Suprapubic skin (tissue), 4 donors: ENCODE measurements around the gene UTF1. TPM values are rescaled to one million over a fixed set of nuclear protein-coding genes. Genes with fewer than 3 reads are reported as not detected.
"Not testable (repeated sequence)": the region's sequence is repeated elsewhere in the genome, so short reads cannot be mapped to it uniquely, and the experiment has no call there.

Source experiments
- DNase-seq, 2 donors: peaks; one replicate each; pipeline ENCODE4 v3.0.0-alpha.2; 2019; ENCODE audit warnings: low spot score in 2 of 2
- H3K27ac ChIP-seq: fragments of 200-600 bp; sonication (generic); one replicate; pipeline ENCODE4 v1.5.1; 2019
- H3K27me3 ChIP-seq: fragments of 200-600 bp; sonication (generic); one replicate; pipeline ENCODE4 v1.5.1; 2019
- H3K36me3 ChIP-seq: fragments of 200-600 bp; sonication (generic); one replicate; pipeline ENCODE4 v1.5.1; 2019
- H3K4me1 ChIP-seq: fragments of 200-600 bp; sonication (generic); one replicate; pipeline ENCODE4 v1.5.1; 2019
- H3K4me3 ChIP-seq: fragments of 200-600 bp; sonication (generic); one replicate; pipeline ENCODE4 v1.5.1; 2019; ENCODE audit warnings: mild to moderate bottlenecking
- H3K9me3 ChIP-seq: fragments of 200-600 bp; sonication (generic); one replicate; pipeline ENCODE4 v1.5.1; 2019
- EP300 ChIP-seq: sonication (generic); formaldehyde crosslinking; IDR thresholded peaks from one replicate; pipeline ENCODE4 v1.6.1; 2017; ENCODE audit warnings: antibody characterized with exemption
- POLR2A ChIP-seq, 2 donors: fragments of 450-650 bp; IDR thresholded peaks; one replicate each; pipeline ENCODE4 v1.6.1; 2017; ENCODE audit warnings: antibody characterized with exemption in 2 of 2, mild to moderate bottlenecking in 2 of 2, moderate library complexity in 2 of 2
- POLR2AphosphoS5 ChIP-seq, 3 donors: sonication (generic); formaldehyde crosslinking; IDR thresholded peaks; one replicate each; pipeline ENCODE4 v1.6.1; 2017; ENCODE audit warnings: antibody characterized with exemption in 3 of 3
- WGBS: methylation state at CpG from one replicate; pipeline ENCODE4 v1.1.5; 2018; 5-methylcytosine and 5-hydroxymethylcytosine counted together
- total RNA-seq, 4 donors: library from RNA; depleted of rRNA; stranded (reverse); fragments of >200 nt; gene quantifications; one replicate each; pipeline ENCODE4 v1.1.0, GENCODE V29; 2016
- TF ChIP-seq, protein P1 (sequence below), 2 donors: fragments of 200-600 bp in 1 of 2; fragments of 450-650 bp in 1 of 2; sonication (generic) in 1 of 2; IDR thresholded peaks; one replicate each; pipeline ENCODE4 v1.5.1; 2016 to 2019; ENCODE audit warnings: antibody characterized with exemption in 2 of 2, mild to moderate bottlenecking in 1 of 2, moderate library complexity in 1 of 2

Gene UTF1
- total RNA-seq, 4 donors from 2014 or later = not detected

DNA sequence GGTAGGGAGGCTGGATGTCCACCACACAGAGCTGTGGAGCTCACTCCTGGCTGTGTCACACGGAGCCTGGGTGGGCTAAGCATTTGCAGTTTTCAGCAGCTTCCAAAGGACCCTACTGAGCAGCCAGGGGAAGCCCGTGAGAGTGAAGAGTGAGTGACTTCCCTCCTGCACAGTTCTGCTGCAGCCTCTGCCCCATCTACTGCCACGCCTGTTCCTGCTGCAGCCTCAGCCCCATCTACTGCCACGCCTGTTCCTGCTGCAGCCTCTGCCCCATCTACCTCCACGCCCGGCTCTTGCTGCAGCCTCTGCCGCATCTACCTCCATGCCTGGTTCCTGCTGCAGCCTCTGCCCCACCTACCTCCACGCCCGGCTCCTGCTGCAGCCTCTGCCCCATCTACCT, 34.4 kb downstream of the UTF1 start:
- WGBS = 48% methylated on average over 9 of the region's 9 CpGs
- H3K27ac ChIP-seq = no peak overlapping the region
- H3K4me3 ChIP-seq = no peak overlapping the region
- H3K27me3 ChIP-seq = no peaks in the 10 kb centered on the region
- DNase-seq = no peak
- no peaks in the 10 kb centered on the region for H3K9me3 ChIP-seq
- no peaks in the 10 kb centered on the region for H3K36me3 ChIP-seq
- peaks cover 40% of the 10 kb centered on the region for H3K4me1 ChIP-seq
- TF ChIP-seq POLR2A (IDR thresholded peaks at IDR 0.05) (no peak), EP300 (no peak), POLR2AphosphoS5 (IDR thresholded peaks at IDR 0.05) (no peak)
- TF ChIP-seq, protein P1, sequence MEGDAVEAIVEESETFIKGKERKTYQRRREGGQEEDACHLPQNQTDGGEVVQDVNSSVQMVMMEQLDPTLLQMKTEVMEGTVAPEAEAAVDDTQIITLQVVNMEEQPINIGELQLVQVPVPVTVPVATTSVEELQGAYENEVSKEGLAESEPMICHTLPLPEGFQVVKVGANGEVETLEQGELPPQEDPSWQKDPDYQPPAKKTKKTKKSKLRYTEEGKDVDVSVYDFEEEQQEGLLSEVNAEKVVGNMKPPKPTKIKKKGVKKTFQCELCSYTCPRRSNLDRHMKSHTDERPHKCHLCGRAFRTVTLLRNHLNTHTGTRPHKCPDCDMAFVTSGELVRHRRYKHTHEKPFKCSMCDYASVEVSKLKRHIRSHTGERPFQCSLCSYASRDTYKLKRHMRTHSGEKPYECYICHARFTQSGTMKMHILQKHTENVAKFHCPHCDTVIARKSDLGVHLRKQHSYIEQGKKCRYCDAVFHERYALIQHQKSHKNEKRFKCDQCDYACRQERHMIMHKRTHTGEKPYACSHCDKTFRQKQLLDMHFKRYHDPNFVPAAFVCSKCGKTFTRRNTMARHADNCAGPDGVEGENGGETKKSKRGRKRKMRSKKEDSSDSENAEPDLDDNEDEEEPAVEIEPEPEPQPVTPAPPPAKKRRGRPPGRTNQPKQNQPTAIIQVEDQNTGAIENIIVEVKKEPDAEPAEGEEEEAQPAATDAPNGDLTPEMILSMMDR (IDR thresholded peaks at IDR 0.05) = no peak

DNA sequence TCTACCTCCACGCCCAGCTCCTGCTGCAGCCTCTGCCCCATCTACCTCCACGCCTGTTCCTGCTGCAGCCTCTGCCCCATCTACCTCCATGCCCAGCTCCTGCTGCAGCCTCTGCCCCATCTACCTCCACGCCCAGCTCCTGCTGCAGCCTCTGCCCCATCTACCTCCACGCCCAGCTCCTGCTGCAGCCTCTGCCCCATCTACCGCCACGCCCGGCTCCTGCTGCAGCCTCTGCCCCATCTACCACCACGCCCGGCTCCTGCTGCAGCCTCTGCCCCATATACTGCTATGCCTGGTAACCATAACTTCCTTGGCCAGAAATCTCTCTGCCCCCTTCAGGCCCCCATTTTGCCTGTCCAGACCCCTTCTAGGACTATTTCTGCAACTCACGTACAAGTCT, 35.0 kb downstream of the UTF1 start:
- H3K36me3 ChIP-seq, H3K4me3 ChIP-seq, H3K27ac ChIP-seq, DNase-seq, H3K9me3 ChIP-seq, H3K27me3 ChIP-seq: not testable (repeated sequence)
- H3K4me1 ChIP-seq = peaks cover 34% of the 10 kb centered on the region
- WGBS = 70% methylated on average over 10 of the region's 10 CpGs

DNA sequence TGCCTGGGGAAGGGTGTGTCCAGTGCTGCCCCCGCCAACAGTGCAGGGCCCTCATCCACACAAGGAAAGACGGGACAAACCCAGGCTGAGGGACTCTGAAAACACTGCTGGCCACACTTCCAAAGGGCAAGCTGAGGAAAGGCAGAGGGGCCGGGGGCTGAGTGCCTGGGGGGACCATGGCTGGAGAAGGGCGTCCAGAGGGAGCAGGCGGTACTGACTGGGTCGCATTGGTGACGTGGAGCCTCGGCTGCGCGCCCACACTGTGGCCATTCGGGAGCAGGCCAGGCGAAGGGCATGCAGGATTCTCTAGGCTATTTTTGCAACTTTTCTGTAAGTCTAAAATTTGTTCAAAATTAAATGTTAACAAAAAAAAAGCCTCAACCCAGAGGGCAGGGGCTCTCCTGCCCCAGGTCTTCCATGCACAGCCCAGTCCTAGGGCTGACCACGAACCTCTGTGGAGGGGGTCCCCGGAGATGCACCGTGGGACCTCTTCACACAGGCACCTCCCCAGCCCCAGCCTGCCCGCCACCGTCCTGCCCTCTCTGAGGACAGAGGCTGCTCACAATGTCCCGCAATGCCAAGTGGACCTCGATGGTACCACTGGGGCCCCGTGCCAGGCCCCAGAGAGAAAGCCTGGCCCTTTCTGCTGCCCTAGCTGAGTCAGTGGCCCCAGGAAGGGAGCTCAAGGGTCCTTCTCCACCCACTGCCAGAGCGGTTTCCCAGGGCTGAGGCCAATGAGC, 36.2 kb downstream of the UTF1 start:
- no peak for DNase-seq
- no peak for TF ChIP-seq POLR2AphosphoS5 (IDR thresholded peaks at IDR 0.05)
- TF ChIP-seq, protein P1 (IDR thresholded peaks at IDR 0.05) = no peak
- TF ChIP-seq POLR2A (IDR thresholded peaks at IDR 0.05) = no peak
- TF ChIP-seq EP300 = no peak
- H3K4me1 ChIP-seq = peaks cover 22% of the 10 kb centered on the region
- WGBS = 89% methylated on average over 14 of the region's 21 CpGs
- no peaks in the 10 kb centered on the region for H3K27me3 ChIP-seq
- H3K36me3 ChIP-seq = peaks cover 7% of the 10 kb centered on the region
- H3K27ac ChIP-seq = no peak overlapping the region
- H3K4me3 ChIP-seq = no peak overlapping the region
- H3K9me3 ChIP-seq = no peaks in the 10 kb centered on the region

DNA sequence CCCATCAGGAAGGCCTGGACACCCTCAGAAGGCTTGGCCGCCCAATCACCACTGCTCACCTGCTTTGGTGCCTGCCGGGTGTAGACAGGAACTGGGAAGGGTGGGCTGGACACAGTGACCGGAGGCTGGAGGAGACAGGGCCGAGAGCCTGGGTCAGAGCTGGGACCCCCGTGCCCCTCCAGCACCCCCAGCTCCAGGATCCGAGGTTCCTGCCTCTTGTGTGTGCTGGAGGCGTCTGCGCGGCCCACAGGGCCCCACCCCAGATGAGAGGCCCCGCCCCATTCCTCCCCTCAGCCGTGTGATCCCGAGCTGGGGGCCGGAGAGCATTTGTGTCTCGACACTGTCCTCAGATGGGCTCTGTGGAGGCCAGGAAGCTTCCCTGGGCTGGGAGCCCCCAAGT, 37.3 kb downstream of the UTF1 start:
- TF ChIP-seq, protein P1 (IDR thresholded peaks at IDR 0.05) = no peak
- TF ChIP-seq POLR2AphosphoS5 (IDR thresholded peaks at IDR 0.05) (no peak), POLR2A (IDR thresholded peaks at IDR 0.05) (no peak)
- H3K4me3 ChIP-seq = no peak overlapping the region
- H3K9me3 ChIP-seq = no peaks in the 10 kb centered on the region
- H3K4me1 ChIP-seq = peaks cover 15% of the 10 kb centered on the region
- peaks cover 7% of the 10 kb centered on the region for H3K36me3 ChIP-seq
- WGBS = no CpG with 5 or more reads among the region's 14 CpGs
- no peaks in the 10 kb centered on the region for H3K27me3 ChIP-seq
- DNase-seq = no peak
- no peak overlapping the region for H3K27ac ChIP-seq

DNA sequence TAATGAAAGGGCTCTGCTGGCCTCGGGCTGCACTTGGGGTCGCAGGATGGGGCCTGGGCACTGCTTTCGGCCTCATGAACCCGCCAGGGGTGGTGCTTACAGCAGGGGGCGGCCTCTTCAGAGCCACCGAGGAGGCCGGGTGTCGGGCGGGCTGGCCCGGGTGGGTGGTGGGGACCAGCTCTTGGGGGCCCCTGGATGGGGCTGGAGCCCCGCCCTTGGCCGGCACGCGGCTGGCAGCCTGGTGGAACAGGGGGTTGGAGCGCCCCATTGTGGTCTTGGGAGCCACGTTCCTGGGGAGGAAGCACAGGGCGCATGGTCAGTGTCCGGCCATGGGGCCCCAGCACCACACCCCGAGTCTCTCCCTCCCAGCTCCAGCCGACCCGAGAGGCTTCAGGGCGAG, 37.8 kb downstream of the UTF1 start:
- Histone ChIP-seq H3K27ac (no peak overlapping the region), H3K27me3 (no peaks in the 10 kb centered on the region), H3K36me3 (peaks cover 7% of the 10 kb centered on the region), H3K4me3 (no peak overlapping the region), H3K4me1 (peaks cover 9% of the 10 kb centered on the region), H3K9me3 (no peaks in the 10 kb centered on the region)
- 91% methylated on average over 18 of the region's 22 CpGs for WGBS
- DNase-seq = no peak
- TF ChIP-seq, protein P1 (IDR thresholded peaks at IDR 0.05) = no peak
- no peak for TF ChIP-seq POLR2A (IDR thresholded peaks at IDR 0.05)
- TF ChIP-seq POLR2AphosphoS5 (IDR thresholded peaks at IDR 0.05) = no peak
- no peak for TF ChIP-seq EP300

DNA sequence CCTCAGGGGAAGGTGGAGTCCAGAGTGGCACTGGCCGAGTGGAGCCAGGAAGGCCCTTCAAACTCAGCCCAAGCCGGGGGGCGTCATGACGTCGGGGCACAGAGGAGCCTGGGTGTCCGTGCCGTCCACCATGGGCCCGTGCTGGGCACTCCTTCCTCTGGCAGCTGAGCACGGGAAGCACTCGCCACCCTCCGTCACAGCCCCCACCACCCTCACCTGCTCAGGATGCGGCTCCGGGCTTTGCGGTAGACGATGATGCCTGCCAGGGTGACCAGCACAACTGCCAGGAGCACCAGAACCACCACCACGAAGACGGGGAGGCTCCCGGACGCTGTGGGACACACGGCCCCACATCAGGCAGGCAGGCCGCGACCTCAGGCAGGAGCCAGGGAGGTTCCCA, 38.5 kb downstream of the UTF1 start:
- no peaks in the 10 kb centered on the region for H3K27me3 ChIP-seq
- no peak overlapping the region for H3K27ac ChIP-seq
- no peaks in the 10 kb centered on the region for H3K9me3 ChIP-seq
- no peak overlapping the region for H3K4me3 ChIP-seq
- H3K36me3 ChIP-seq = peaks cover 7% of the 10 kb centered on the region
- peaks cover 5% of the 10 kb centered on the region for H3K4me1 ChIP-seq
- 88% methylated on average over 7 of the region's 22 CpGs for WGBS
- TF ChIP-seq POLR2A (IDR thresholded peaks at IDR 0.05) (no peak), EP300 (no peak), POLR2AphosphoS5 (IDR thresholded peaks at IDR 0.05) (no peak)
- TF ChIP-seq, protein P1 (IDR thresholded peaks at IDR 0.05) = no peak
- DNase-seq = no peak
